HCT116 (cell line): ENCODE results near the gene MTMR1. TPM values are rescaled to one million over a fixed set of nuclear protein-coding genes. Genes with fewer than 3 reads are reported as not detected.
A peak's percentile ranks its signal among the peaks of the same experiment; 100 is the strongest.

Source experiments
- ATAC-seq: fragments of 200-7000 bp; cut with Tn5 transposase; 2 replicates; pipeline ENCODE4 v1.9.1; 2020; ENCODE audit warnings: mild to moderate bottlenecking, moderate library complexity
- BruUV-seq: library from RNA; stranded (reverse); fragments of 400-500 nt; replicated peaks from 2 replicates; lab custom pipeline; 2021; lab: Mats Ljungman, UMichigan
- CTCF ChIA-PET: fragments of 300-600 bp; sonication (Branson Sonifier 250); formaldehyde crosslinking; loops from one replicate; lab custom pipeline; 2021; ENCODE audit warnings: antibody characterized with exemption; lab: Charles Lee
- POLR2A ChIA-PET: fragments of 300-600, 350-600 bp; sonication (Branson Sonifier 250); formaldehyde crosslinking; loops from one replicate; lab custom pipeline; 2021; ENCODE audit warnings: antibody characterized with exemption; lab: Charles Lee
- RAD21 ChIA-PET, 2 experiments: fragments of 300-600 bp; sonication (Branson Sonifier 250); formaldehyde crosslinking; loops; one replicate each; lab custom pipeline; 2023; ENCODE audit warnings: low total read pairs in 2 of 2; ENCODE audit not compliant: uncharacterized antibody in 2 of 2, unreplicated experiment in 2 of 2, low non-redundant PET in 1 of 2; lab: Charles Lee
- DNase-seq: peaks from one replicate; pipeline ENCODE4 v3.0.0-alpha.2; 2010; ENCODE audit warnings: low read depth, low spot score
- H2AFZ ChIP-seq: fragments of 200-600 bp; shearing (Covaris generic), sonication (generic); 2 replicates; pipeline ENCODE4 v1.6.1; 2017; ENCODE audit warnings: low read depth, mixed run types, mixed read lengths, antibody characterized with exemption, low read length; ENCODE audit not compliant: poor library complexity, severe bottlenecking
- H3K27ac ChIP-seq: 2 replicates; pipeline ENCODE4 v1.5.1; 2012; ENCODE audit warnings: low read depth, low read length
- H3K27me3 ChIP-seq: fragments of 200-600 bp; sonication (generic); 2 replicates; pipeline ENCODE4 v1.6.1; 2016; ENCODE audit warnings: mixed run types, low read length, mixed read lengths; ENCODE audit not compliant: insufficient read depth
- H3K36me3 ChIP-seq, 2 experiments: fragments of 200-500 bp in 1 of 2; fragments of 200-600 bp in 1 of 2; sonication (Bioruptor generic) in 1 of 2; sonication (generic) in 1 of 2; 2 replicates each; pipeline versions ENCODE4 v1.5.1 to v1.6.1; 2014 to 2016; ENCODE audit warnings: low read length in 2 of 2, inconsistent platforms in 1 of 2, mixed read lengths in 1 of 2, mixed run types in 1 of 2; ENCODE audit not compliant: insufficient read depth in 2 of 2, control insufficient read depth in 1 of 2
- H3K4me1 ChIP-seq, 2 experiments: fragments of 200-600 bp in 1 of 2; sonication (generic) in 1 of 2; 2 replicates each; pipeline versions ENCODE4 v1.5.1 to v1.6.1; 2012 to 2017; ENCODE audit warnings: low read length in 2 of 2, inconsistent platforms in 1 of 2, mild to moderate bottlenecking in 1 of 2, mixed read lengths in 1 of 2, mixed run types in 1 of 2, moderate library complexity in 1 of 2; ENCODE audit not compliant: insufficient read depth in 2 of 2, control insufficient read depth in 1 of 2
- H3K4me2 ChIP-seq: fragments of 200-600 bp; sonication (generic); 2 replicates; pipeline ENCODE4 v1.6.1; 2017; ENCODE audit warnings: mixed run types, low read length, mixed read lengths
- H3K4me3 ChIP-seq, 2 experiments: fragments of 200-600 bp in 1 of 2; sonication (generic) in 1 of 2; replicated peaks in 1 of 2; 2 replicates each; pipeline ENCODE4 v1.5.1; 2011 to 2016; ENCODE audit warnings: low read length in 2 of 2, control low read depth in 1 of 2, low read depth in 1 of 2, mild to moderate bottlenecking in 1 of 2, mixed read lengths in 1 of 2, mixed run types in 1 of 2
- H3K79me2 ChIP-seq: fragments of 200-600 bp; sonication (generic); 2 replicates; pipeline ENCODE4 v1.6.1; 2017; ENCODE audit warnings: mild to moderate bottlenecking, mixed run types, low read length, moderate library complexity, mixed read lengths; ENCODE audit not compliant: insufficient read depth
- H3K9ac ChIP-seq: fragments of 200-600 bp; sonication (generic); 2 replicates; pipeline ENCODE4 v1.6.1; 2016; ENCODE audit warnings: low read length, mixed read lengths
- H3K9me2 ChIP-seq: fragments of 200-600 bp; sonication (generic), shearing (Covaris generic); 2 replicates; pipeline ENCODE4 v1.6.1; 2017; ENCODE audit warnings: mixed run types, mild to moderate bottlenecking, moderate library complexity; ENCODE audit not compliant: insufficient read depth
- H3K9me3 ChIP-seq, 2 experiments: fragments of 200-500 bp in 1 of 2; fragments of 200-600 bp in 1 of 2; sonication (Bioruptor generic) in 1 of 2; sonication (generic) in 1 of 2; 2 replicates each; pipeline ENCODE4 v1.6.1; 2014 to 2017; ENCODE audit warnings: low read length in 2 of 2, mixed read lengths in 2 of 2, inconsistent platforms in 1 of 2, low read depth in 1 of 2, mild to moderate bottlenecking in 1 of 2, mixed run types in 1 of 2, moderate library complexity in 1 of 2; ENCODE audit not compliant: control insufficient read depth in 1 of 2, insufficient read depth in 1 of 2
- H4K20me1 ChIP-seq: fragments of 200-600 bp; sonication (generic), shearing (Covaris generic); 2 replicates; pipeline ENCODE4 v1.6.1; 2017; ENCODE audit warnings: mixed run types, mild to moderate bottlenecking, moderate library complexity; ENCODE audit not compliant: insufficient read depth
- ATF3 ChIP-seq: IDR thresholded peaks from 2 replicates; pipeline ENCODE4 v1.6.1; 2012
- CBX3 ChIP-seq: IDR thresholded peaks from 2 replicates; pipeline ENCODE4 v1.6.1; 2012; ENCODE audit warnings: low read depth
- CTCF ChIP-seq, 3 experiments: fragments of 200-600 bp in 1 of 3; sonication (generic) in 1 of 3; IDR thresholded peaks in 2 of 3; conservative IDR thresholded peaks in 1 of 3; 2 replicates each; pipeline ENCODE4 v1.5.1; 2012 to 2017; ENCODE audit warnings: low read depth in 2 of 3, low read length in 2 of 3, antibody characterized with exemption in 1 of 3, borderline replicate concordance in 1 of 3, control low read depth in 1 of 3, mild to moderate bottlenecking in 1 of 3, mixed read lengths in 1 of 3, mixed run types in 1 of 3, moderate library complexity in 1 of 3; ENCODE audit not compliant: insufficient read depth in 1 of 3
- EZH2phosphoT487 ChIP-seq: fragments of 200-600 bp; IDR thresholded peaks from 2 replicates; pipeline ENCODE4 v1.6.1; 2018; ENCODE audit warnings: antibody characterized with exemption, borderline replicate concordance
- RAD21 ChIP-seq: IDR thresholded peaks from 2 replicates; pipeline ENCODE4 v1.6.1; 2012; ENCODE audit warnings: low read depth, mild to moderate bottlenecking
- REST ChIP-seq: IDR thresholded peaks from 2 replicates; pipeline ENCODE4 v1.6.1; 2012; ENCODE audit warnings: low read depth
- SRF ChIP-seq: IDR thresholded peaks from 2 replicates; pipeline ENCODE4 v1.6.1; 2012; ENCODE audit warnings: low read depth
- intact Hi-C: fragments of 100-400 bp; cut with micrococcal nuclease; formaldehyde crosslinking; loops from 2 replicates; pipeline ENCODE4 v1.10.0; 2022
- total RNA-seq: library from RNA; stranded (reverse); gene quantifications from one replicate; pipeline ENCODE4 v1.2.1, GENCODE V29; 2021; ENCODE audit not compliant: unreplicated experiment

MTMR1 gene
- total RNA-seq, 1 experiment from 2014 or later = 20.0 TPM

GRCh38 chrX:150680974-150681373 lies 12.2 kb upstream of the MTMR1 start:
- TF ChIP-seq REST (no peak), CBX3 (no peak), SRF (no peak), CTCF (IDR thresholded peaks at IDR 0.05 in 2 of 3, conservative IDR thresholded peaks at IDR 0.05 in 1 of 3; ENCODE audit: borderline replicate concordance in 1 of 3, insufficient read depth in 1 of 3, low read depth in 2 of 3, low read length in 2 of 3) (peak; percentile 45 to 55 (median 47); a peak in 5 of 6 replicates), RAD21 (peak; percentile 77), ATF3 (no peak), EZH2phosphoT487 (no peak)
- TF ChIP-seq, all 23 proteins: peak for 2
- ATAC-seq (peak; percentile 88), DNase-seq (peak; percentile 8)
- RAD21 ChIA-PET = no interaction called here
- CTCF ChIA-PET = interaction anchor here (0.6 kb wide), 1 partner anchor 731 kb away, joined by 3 read pairs; no protein-coding TSS in a partner anchor
- Histone ChIP-seq H3K9me3 (no peaks in the 10 kb centered on the region), H3K79me2 (no peaks in the 10 kb centered on the region), H3K4me2 (no peak overlapping the region), H3K27me3 (no peaks in the 10 kb centered on the region), H2AFZ (no peak overlapping the region), H4K20me1 (no peaks in the 10 kb centered on the region), H3K9ac (no peak overlapping the region), H3K4me3 (no peak overlapping the region), H3K27ac (no peak overlapping the region), H3K9me2 (no peaks in the 10 kb centered on the region), H3K4me1 (no peaks in the 10 kb centered on the region), H3K36me3 (no peaks in the 10 kb centered on the region)
- POLR2A ChIA-PET = no interaction called here
- no TSS peak for BruUV-seq
- intact Hi-C loops = loop anchor here (2.0 to 10.0 kb wide), 4 partner anchors 136 to 730 kb away; no protein-coding TSS in a partner anchor
